HL-60 (cell line): ENCODE measurements around the gene ABHD5.
A peak's percentile ranks its signal among the peaks of the same experiment; 100 is the strongest.

Experiments
- DNase-seq, 2 experiments: peaks; one replicate each; pipeline ENCODE4 v3.0.0-alpha.2; 2010 to 2020; ENCODE audit warnings: low read depth in 1 of 2, low spot score in 1 of 2
- H3K27ac ChIP-seq: fragments of 250-450 bp; sonication (Bioruptor Pico); replicated peaks from 2 replicates; pipeline ENCODE4 v1.5.1; 2020; ENCODE audit warnings: mild to moderate bottlenecking, moderate library complexity
- H3K27me3 ChIP-seq: fragments of 250-450 bp; sonication (Bioruptor Pico); 2 replicates; pipeline ENCODE4 v1.5.1; 2021; ENCODE audit warnings: mild to moderate bottlenecking, moderate library complexity; ENCODE audit not compliant: insufficient read depth, poor library complexity, severe bottlenecking
- H3K4me3 ChIP-seq: replicated peaks from 2 replicates; pipeline ENCODE4 v1.5.1; 2011; ENCODE audit warnings: mild to moderate bottlenecking, control low read depth, low read length; ENCODE audit not compliant: insufficient read depth
- CTCF ChIP-seq: IDR thresholded peaks from one replicate; pipeline ENCODE4 v1.5.1; 2011; ENCODE audit warnings: low read length, control low read depth, inconsistent platforms; ENCODE audit not compliant: insufficient read depth
- GABPA ChIP-seq: IDR thresholded peaks from 2 replicates; pipeline ENCODE4 v1.6.1; 2012; ENCODE audit warnings: low read depth
- POLR2AphosphoS5 ChIP-seq: IDR thresholded peaks from 2 replicates; pipeline ENCODE4 v1.6.1; 2012; ENCODE audit warnings: low read depth
- REST ChIP-seq: IDR thresholded peaks from 2 replicates; pipeline ENCODE4 v1.6.1; 2012; ENCODE audit warnings: low read depth; ENCODE audit not compliant: insufficient replicate concordance
- SPI1 ChIP-seq: IDR thresholded peaks from 2 replicates; pipeline ENCODE4 v1.6.1; 2012; ENCODE audit warnings: low read depth, mild to moderate bottlenecking, borderline replicate concordance

ABHD5 gene

GRCh38 chr3:43768381-43768973 lies 77.7 kb downstream of the ABHD5 start:
- Histone ChIP-seq H3K27ac (no peak overlapping the region), H3K27me3 (no peaks in the 10 kb centered on the region), H3K4me3 (no peak overlapping the region)
- DNase-seq = no peak
- TF ChIP-seq REST (no peak), POLR2AphosphoS5 (no peak), CTCF (no peak), SPI1 (no peak), GABPA (no peak)

GRCh38 chr3:43769097-43769884 lies 78.6 kb downstream of the ABHD5 start:
- Histone ChIP-seq H3K27me3 (no peaks in the 10 kb centered on the region), H3K27ac (no peak overlapping the region), H3K4me3 (no peak overlapping the region)
- peak; percentile 89 for DNase-seq
- TF ChIP-seq GABPA (0 out of 2 replicates have a peak, but pooled peaks have one; percentile 30), SPI1 (peak; percentile 26; the same call in 1 of the 2 replicates), CTCF (peak; percentile 80), POLR2AphosphoS5 (peak; percentile 77), REST (no peak)

GRCh38 chr3:43769885-43770425 lies 79.2 kb downstream of the ABHD5 start:
- H3K27ac ChIP-seq = no peak overlapping the region

More at GRCh38 chr3:43769885-43770425, 79.2 kb downstream of the ABHD5 start:
- no peak overlapping the region for H3K4me3 ChIP-seq
- TF ChIP-seq CTCF (no peak), SPI1 (no peak), REST (no peak), GABPA (no peak), POLR2AphosphoS5 (no peak)
- DNase-seq = no peak
- no peaks in the 10 kb centered on the region for H3K27me3 ChIP-seq
